ENCODE results near the gene ARHGAP21. TPM values are rescaled to one million over a fixed set of nuclear protein-coding genes. Genes with fewer than 3 reads are reported as not detected.

ARHGAP21 gene
- total RNA-seq, 1 experiment from 2014 or later: 115 TPM

DNA sequence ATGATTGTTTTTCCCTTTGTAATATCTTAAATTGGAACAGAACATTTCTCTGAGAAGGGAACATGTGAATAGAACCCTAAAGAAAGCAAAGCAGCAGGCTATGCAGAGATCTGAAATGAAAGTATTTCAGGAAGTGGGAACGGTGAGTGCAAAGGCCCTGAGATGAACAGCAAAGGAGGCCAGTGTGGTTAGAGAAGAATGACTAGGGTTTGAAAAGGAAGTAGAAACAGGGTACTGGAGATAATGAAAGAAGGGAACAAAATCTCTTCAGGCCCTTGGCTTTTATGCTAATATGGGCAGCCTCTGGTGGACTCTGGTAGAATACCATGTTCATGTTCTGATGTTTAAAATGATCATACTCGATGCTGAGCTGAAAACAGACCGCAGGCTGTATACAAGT, 22.2 kb downstream of the ARHGAP21 start:
- no peak overlapping the region for H3K4me3 ChIP-seq
- no TSS peak for BruUV-seq (replicated peaks)
- POLR2A ChIA-PET (ENCODE audit: unreplicated experiment): no interaction called here

DNA sequence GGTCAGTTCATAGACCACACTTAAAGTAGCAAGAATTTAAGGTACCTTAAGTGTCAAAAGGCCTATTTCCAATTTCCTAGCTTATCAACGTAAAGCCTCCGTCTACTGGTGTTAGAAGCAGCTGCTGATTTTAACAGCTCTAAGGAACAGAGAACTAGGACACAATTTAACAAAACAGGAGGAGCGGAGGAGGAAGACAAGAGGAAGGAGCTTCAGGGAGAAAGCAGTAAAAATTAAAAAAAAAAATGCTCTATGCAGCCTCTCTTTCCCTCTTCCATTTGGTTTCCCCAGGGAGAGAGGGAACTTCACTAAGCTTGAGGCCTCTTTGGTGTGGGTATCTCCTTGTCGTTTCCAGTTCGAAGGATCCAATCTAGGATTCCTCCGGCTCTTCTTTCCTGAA, 22.7 kb downstream of the ARHGAP21 start:
- Histone ChIP-seq H3F3A (ENCODE audit: insufficient read depth, low read depth) (peaks cover 1% of the 10 kb centered on the region; the same call in 1 of the 2 replicates), H3K4me2 (no peak overlapping the region), H3K9me3 (ENCODE audit: insufficient read depth, low read depth) (no peaks in the 10 kb centered on the region), H4K20me1 (ENCODE audit: insufficient read depth) (peaks cover 4% of the 10 kb centered on the region), H3K79me2 (ENCODE audit: low read depth) (peaks cover 88% of the 10 kb centered on the region), H2AFZ (no peak overlapping the region), H3K9me2 (ENCODE audit: insufficient read depth) (no peaks in the 10 kb centered on the region), H3K36me3 (ENCODE audit: low read depth) (no peaks in the 10 kb centered on the region), H3K27me3 (ENCODE audit: insufficient read depth, low read depth) (no peaks in the 10 kb centered on the region), H3K27ac (no peak overlapping the region; the same call in 1 of the 2 replicates), H3K4me3 (no peak overlapping the region), H3K4me1 (replicated peaks; ENCODE audit: insufficient read depth) (peaks cover 11% of the 10 kb centered on the region)
- POLR2A ChIA-PET (ENCODE audit: unreplicated experiment): no interaction called here
- no peak for DNase-seq
- CTCF ChIA-PET: no interaction called here
- no TSS peak for BruUV-seq (replicated peaks)
- intact Hi-C loops (cut with micrococcal nuclease; ENCODE audit: unreplicated experiment): no loop called here
- no peak for TF ChIP-seq EZH2 (IDR thresholded peaks at IDR 0.05; ENCODE audit: low read depth)
- no peak for TF ChIP-seq CTCF (conservative IDR thresholded peaks at IDR 0.05)

More for the DNA sequence above, 22.2 kb downstream of the ARHGAP21 start:
- TF ChIP-seq EZH2 (IDR thresholded peaks at IDR 0.05; ENCODE audit: low read depth) (no peak), CTCF (conservative IDR thresholded peaks at IDR 0.05) (no peak)
- Histone ChIP-seq H3K9me3 (ENCODE audit: insufficient read depth, low read depth) (no peaks in the 10 kb centered on the region), H3K4me2 (no peak overlapping the region), H3K79me2 (ENCODE audit: low read depth) (peaks cover 88% of the 10 kb centered on the region), H3K27me3 (ENCODE audit: insufficient read depth, low read depth) (no peaks in the 10 kb centered on the region), H3K4me1 (replicated peaks; ENCODE audit: insufficient read depth) (peaks cover 16% of the 10 kb centered on the region), H3F3A (ENCODE audit: insufficient read depth, low read depth) (peaks cover 5% of the 10 kb centered on the region; the same call in 1 of the 2 replicates), H3K27ac (no peak overlapping the region), H3K36me3 (ENCODE audit: low read depth) (no peaks in the 10 kb centered on the region), H4K20me1 (ENCODE audit: insufficient read depth) (peaks cover 9% of the 10 kb centered on the region), H2AFZ (no peak overlapping the region), H3K9me2 (ENCODE audit: insufficient read depth) (no peaks in the 10 kb centered on the region)
- CTCF ChIA-PET: no interaction called here
- DNase-seq: no peak
- intact Hi-C loops (cut with micrococcal nuclease; ENCODE audit: unreplicated experiment): no loop called here

DNA sequence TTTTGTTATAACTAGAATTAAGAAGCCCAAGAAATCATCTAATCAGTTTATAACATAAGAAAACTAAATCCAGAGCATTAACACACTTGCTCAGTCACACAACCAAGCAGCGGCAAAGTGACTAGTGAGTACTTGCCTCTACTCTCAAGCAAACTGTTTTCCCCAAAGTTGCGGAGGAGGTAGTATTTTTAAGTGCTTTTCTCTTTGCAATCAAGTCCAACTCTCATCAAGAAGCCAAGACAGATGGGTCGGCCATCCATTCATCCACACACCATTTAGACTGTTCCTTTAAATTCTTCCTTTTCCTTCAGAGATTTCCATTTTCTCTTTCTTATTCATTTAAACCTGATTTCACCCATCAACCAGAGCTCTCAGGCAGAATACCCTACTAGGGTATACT, 25.4 kb downstream of the ARHGAP21 start:
- Histone ChIP-seq H2AFZ (no peak overlapping the region), H3F3A (ENCODE audit: insufficient read depth, low read depth) (no peaks in the 10 kb centered on the region), H3K36me3 (ENCODE audit: low read depth) (no peaks in the 10 kb centered on the region), H3K9me2 (ENCODE audit: insufficient read depth) (no peaks in the 10 kb centered on the region), H4K20me1 (ENCODE audit: insufficient read depth) (no peaks in the 10 kb centered on the region; the same call in 1 of the 2 replicates), H3K79me2 (ENCODE audit: low read depth) (peaks cover 85% of the 10 kb centered on the region), H3K27ac (no peak overlapping the region), H3K4me3 (no peak overlapping the region), H3K4me2 (no peak overlapping the region), H3K27me3 (ENCODE audit: insufficient read depth, low read depth) (no peaks in the 10 kb centered on the region), H3K9me3 (ENCODE audit: insufficient read depth, low read depth) (no peaks in the 10 kb centered on the region), H3K4me1 (replicated peaks; ENCODE audit: insufficient read depth) (0 out of 2 replicates have a peak, but pooled peaks cover 6% of the 10 kb centered on the region)
- ChIA-PET CTCF (no interaction called here), POLR2A (ENCODE audit: unreplicated experiment) (no interaction called here)
- intact Hi-C loops (cut with micrococcal nuclease; ENCODE audit: unreplicated experiment): no loop called here
- BruUV-seq (replicated peaks): no TSS peak
- no peak for DNase-seq
- TF ChIP-seq CTCF (conservative IDR thresholded peaks at IDR 0.05) (no peak), EZH2 (IDR thresholded peaks at IDR 0.05; ENCODE audit: low read depth) (no peak)
